OCI-LY7 (cell line): ENCODE data around the gene PROSER2.

Experiments
- CTCF ChIP-seq: fragments of 200-600 bp; sonication (generic); conservative IDR thresholded peaks from 2 replicates; pipeline ENCODE4 v1.5.1; 2014; ENCODE audit warnings: mild to moderate bottlenecking, antibody characterized with exemption, low read length, moderate library complexity, mixed read lengths
- EZH2phosphoT487 ChIP-seq: fragments of 200-600 bp; sonication (generic); IDR thresholded peaks from 2 replicates; pipeline ENCODE4 v1.6.1; 2018; ENCODE audit warnings: low read depth, borderline replicate concordance, mild to moderate bottlenecking, mixed run types, antibody characterized with exemption, low read length, moderate library complexity, mixed read lengths

- no peak for TF ChIP-seq CTCF
- TF ChIP-seq EZH2phosphoT487, result no peak
Measured at GRCh38 chr10:11875494-11876281, 52.5 kb downstream of the PROSER2 start.
